Hepatocyte (in vitro differentiated cells): ENCODE data around the gene GTSE1. TPM values are rescaled to one million over a fixed set of nuclear protein-coding genes. Genes with fewer than 3 reads are reported as not detected.

Source experiments
- DNase-seq: peaks from one replicate; pipeline ENCODE4 v3.0.0-alpha.2; 2016; ENCODE audit warnings: low spot score
- H2AFZ ChIP-seq: fragments of 200-600 bp; sonication (generic); 2 replicates; pipeline ENCODE4 v1.6.0; 2016; ENCODE audit warnings: antibody characterized with exemption, mild to moderate bottlenecking
- H3K27ac ChIP-seq: fragments of 200-600 bp; sonication (generic); 2 replicates; pipeline ENCODE4 v1.5.1; 2016; ENCODE audit warnings: mild to moderate bottlenecking
- H3K27me3 ChIP-seq: fragments of 200-600 bp; sonication (generic); 2 replicates; pipeline ENCODE4 v1.6.1; 2016
- H3K36me3 ChIP-seq: fragments of 200-600 bp; sonication (generic); replicated peaks from 2 replicates; pipeline ENCODE4 v1.5.1; 2016; ENCODE audit warnings: low read depth; ENCODE audit not compliant: insufficient read depth
- H3K4me1 ChIP-seq: fragments of 200-600 bp; sonication (generic); 2 replicates; pipeline ENCODE4 v1.5.1; 2016; ENCODE audit warnings: mild to moderate bottlenecking, moderate library complexity; ENCODE audit not compliant: insufficient read depth
- H3K4me2 ChIP-seq: fragments of 200-600 bp; sonication (generic); 2 replicates; pipeline ENCODE4 v1.6.0; 2016
- H3K4me3 ChIP-seq: fragments of 200-600 bp; sonication (generic); 2 replicates; pipeline ENCODE4 v1.5.1; 2016; ENCODE audit warnings: mild to moderate bottlenecking
- H3K79me2 ChIP-seq: fragments of 200-600 bp; sonication (generic); 2 replicates; pipeline ENCODE4 v1.6.0; 2017; ENCODE audit warnings: mild to moderate bottlenecking
- H3K9me2 ChIP-seq: fragments of 200-600 bp; sonication (generic); replicated peaks from 2 replicates; pipeline ENCODE4 v1.6.0; 2017; ENCODE audit warnings: mild to moderate bottlenecking; ENCODE audit not compliant: insufficient read depth
- H3K9me3 ChIP-seq: fragments of 200-600 bp; sonication (generic); 2 replicates; pipeline ENCODE4 v1.5.1; 2016; ENCODE audit warnings: low read depth, mild to moderate bottlenecking
- H4K20me1 ChIP-seq: fragments of 200-600 bp; sonication (generic); 2 replicates; pipeline ENCODE4 v1.6.0; 2016; ENCODE audit warnings: mild to moderate bottlenecking; ENCODE audit not compliant: insufficient read depth, poor library complexity, severe bottlenecking
- EZH2 ChIP-seq: fragments of 200-600 bp; sonication (generic); IDR thresholded peaks from 2 replicates; pipeline ENCODE4 v1.6.1; 2016; ENCODE audit warnings: antibody characterized with exemption, mild to moderate bottlenecking, borderline replicate concordance
- EZH2phosphoT487 ChIP-seq: fragments of 200-600 bp; sonication (generic); IDR thresholded peaks from one replicate; pipeline ENCODE4 v1.6.1; 2018; ENCODE audit warnings: antibody characterized with exemption, mild to moderate bottlenecking, low read depth, moderate library complexity; ENCODE audit not compliant: unreplicated experiment, severe bottlenecking
- WGBS: methylation state at CpG from one replicate; pipeline ENCODE4 v1.1.6; 2016; ENCODE audit warnings: low lambda C conversion rate; ENCODE audit errors: missing lambda C conversion rate; 5-methylcytosine and 5-hydroxymethylcytosine counted together
- polyA plus RNA-seq: library from polyadenylated mRNA; unstranded; fragments of >200 nt; fragmentation: Nextera tagmentation; extraction: Ambion mirVana; gene quantifications from 2 replicates; pipeline ENCODE4 v1.2.1, GENCODE V29; 2016
- total RNA-seq: library from RNA; depleted of rRNA; stranded (reverse); fragments of >200 nt; gene quantifications from 2 replicates; pipeline ENCODE4 v1.2.3, GENCODE V29; 2014
- TF ChIP-seq, protein P1 (sequence below): fragments of 200-600 bp; sonication (generic); IDR thresholded peaks from 2 replicates; pipeline ENCODE4 v1.5.1; 2016; ENCODE audit warnings: antibody characterized with exemption, mild to moderate bottlenecking; ENCODE audit not compliant: poor library complexity

The GTSE1 gene
- total and polyA plus RNA-seq, 2 experiments from 2014 or later = 4.1 to 4.4 TPM

DNA sequence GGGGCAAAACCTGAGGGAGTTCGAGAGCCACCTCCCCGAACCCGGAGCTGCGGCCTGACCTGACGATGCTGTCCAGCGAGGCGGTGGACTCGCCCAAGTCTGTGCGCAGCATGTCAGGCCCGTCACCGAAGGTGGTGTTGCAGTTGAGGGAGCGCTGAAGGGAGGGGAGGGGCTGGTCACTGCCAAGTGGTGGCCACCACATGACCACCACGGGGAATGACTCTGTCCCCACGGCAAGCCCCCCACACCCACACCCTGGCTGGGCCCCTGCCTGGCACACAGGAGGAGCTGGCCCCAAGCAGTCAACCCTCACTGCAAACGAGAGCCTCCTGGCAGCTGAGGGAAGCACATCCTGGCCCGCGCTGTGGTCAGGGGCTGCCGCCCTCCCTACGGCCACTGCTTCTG, 69.7 kb downstream of the GTSE1 start:
- WGBS = 96% methylated on average over 17 of the region's 19 CpGs
- no peak overlapping the region for H2AFZ ChIP-seq
- H3K9me3 ChIP-seq = no peaks in the 10 kb centered on the region
- H3K36me3 ChIP-seq = no peaks in the 10 kb centered on the region
- TF ChIP-seq, protein P1, sequence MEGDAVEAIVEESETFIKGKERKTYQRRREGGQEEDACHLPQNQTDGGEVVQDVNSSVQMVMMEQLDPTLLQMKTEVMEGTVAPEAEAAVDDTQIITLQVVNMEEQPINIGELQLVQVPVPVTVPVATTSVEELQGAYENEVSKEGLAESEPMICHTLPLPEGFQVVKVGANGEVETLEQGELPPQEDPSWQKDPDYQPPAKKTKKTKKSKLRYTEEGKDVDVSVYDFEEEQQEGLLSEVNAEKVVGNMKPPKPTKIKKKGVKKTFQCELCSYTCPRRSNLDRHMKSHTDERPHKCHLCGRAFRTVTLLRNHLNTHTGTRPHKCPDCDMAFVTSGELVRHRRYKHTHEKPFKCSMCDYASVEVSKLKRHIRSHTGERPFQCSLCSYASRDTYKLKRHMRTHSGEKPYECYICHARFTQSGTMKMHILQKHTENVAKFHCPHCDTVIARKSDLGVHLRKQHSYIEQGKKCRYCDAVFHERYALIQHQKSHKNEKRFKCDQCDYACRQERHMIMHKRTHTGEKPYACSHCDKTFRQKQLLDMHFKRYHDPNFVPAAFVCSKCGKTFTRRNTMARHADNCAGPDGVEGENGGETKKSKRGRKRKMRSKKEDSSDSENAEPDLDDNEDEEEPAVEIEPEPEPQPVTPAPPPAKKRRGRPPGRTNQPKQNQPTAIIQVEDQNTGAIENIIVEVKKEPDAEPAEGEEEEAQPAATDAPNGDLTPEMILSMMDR = no peak
- TF ChIP-seq EZH2 = no peak
- no peak for TF ChIP-seq EZH2phosphoT487
- H3K4me3 ChIP-seq = no peak overlapping the region
- H3K9me2 ChIP-seq = no peaks in the 10 kb centered on the region
- H3K4me1 ChIP-seq = no peaks in the 10 kb centered on the region
- H4K20me1 ChIP-seq = no peaks in the 10 kb centered on the region
- DNase-seq = no peak
- H3K27me3 ChIP-seq = no peaks in the 10 kb centered on the region
- no peak overlapping the region for H3K27ac ChIP-seq
- H3K79me2 ChIP-seq = no peaks in the 10 kb centered on the region
- H3K4me2 ChIP-seq = no peak overlapping the region

DNA sequence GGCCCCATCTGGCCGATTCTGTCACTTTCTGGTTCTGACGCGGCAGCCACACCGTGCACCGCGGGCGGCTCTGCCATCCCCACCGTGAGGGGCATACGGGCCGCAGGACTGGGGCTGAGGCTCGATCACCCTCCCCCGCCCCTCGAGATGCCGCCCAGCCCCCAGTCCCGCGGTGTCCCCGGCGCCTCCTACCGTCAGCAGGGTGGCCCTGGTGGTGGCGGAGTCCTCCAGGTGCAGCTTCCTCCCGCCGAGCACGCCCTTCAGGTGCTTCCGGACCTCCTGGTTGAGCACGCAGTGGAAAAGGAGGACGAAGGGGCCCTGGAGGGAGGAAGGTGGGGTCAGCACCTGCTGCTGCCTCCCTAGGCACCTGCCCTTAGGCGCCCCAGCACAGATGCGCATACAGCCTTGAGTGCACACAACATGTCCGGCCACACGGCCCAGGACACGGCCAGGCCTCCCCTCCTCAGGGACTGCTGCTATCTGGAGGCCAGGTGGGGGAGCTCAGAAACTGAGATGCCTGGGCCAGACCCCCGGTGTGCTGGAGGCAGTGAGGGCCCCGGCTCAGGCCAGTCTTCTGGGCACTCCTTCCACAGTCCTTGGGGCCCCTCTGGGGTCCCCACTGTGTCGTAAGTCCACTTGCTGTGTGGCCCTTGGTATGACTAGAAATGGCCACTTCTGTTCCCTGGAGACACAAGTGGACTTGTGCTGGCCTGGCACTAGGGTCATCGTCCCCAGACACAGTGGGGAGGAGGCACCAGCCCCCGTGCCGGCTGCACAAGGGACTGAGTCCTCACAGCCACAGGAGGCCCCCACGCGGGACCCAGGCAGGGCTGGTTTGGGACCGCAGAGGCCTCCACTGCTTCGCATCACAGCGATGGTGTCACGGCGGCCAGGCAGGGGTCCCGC, 70.4 kb downstream of the GTSE1 start:
- no peak overlapping the region for H2AFZ ChIP-seq
- H3K36me3 ChIP-seq = no peaks in the 10 kb centered on the region
- no peak overlapping the region for H3K27ac ChIP-seq
- H3K9me3 ChIP-seq = no peaks in the 10 kb centered on the region
- no peak for TF ChIP-seq EZH2phosphoT487
- TF ChIP-seq EZH2 = no peak
- TF ChIP-seq, protein P1 = no peak
- H3K4me3 ChIP-seq = no peak overlapping the region
- no peaks in the 10 kb centered on the region for H3K4me1 ChIP-seq
- no peaks in the 10 kb centered on the region for H3K27me3 ChIP-seq
- no peak for DNase-seq
- no peaks in the 10 kb centered on the region for H3K9me2 ChIP-seq
- H3K79me2 ChIP-seq = no peaks in the 10 kb centered on the region
- no peak overlapping the region for H3K4me2 ChIP-seq
- 77% methylated on average over 28 of the region's 45 CpGs for WGBS
- no peaks in the 10 kb centered on the region for H4K20me1 ChIP-seq

DNA sequence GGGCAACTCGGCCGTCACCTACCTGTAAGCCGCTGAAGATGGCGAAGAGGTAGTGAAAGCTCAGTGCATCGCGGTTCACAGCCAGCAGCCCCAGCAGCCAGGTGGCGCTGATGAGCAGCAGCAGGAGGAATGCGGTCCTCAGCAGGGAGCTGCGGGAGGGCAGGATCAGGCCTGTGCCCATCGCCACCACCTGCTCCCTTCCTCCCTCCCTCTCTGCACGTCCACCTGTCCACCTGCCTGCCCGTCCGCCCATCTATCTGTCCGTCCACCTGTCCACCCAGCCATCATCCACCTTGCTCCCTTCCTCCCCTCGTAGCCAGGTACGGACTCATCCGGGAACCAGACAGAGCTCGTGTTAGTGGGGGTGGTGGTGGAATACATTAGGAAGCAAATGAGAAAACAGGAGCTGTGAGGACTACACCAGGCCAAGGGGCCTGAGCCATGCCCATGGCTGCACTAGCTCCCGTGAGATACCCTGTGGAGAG, 71.1 kb downstream of the GTSE1 start:
- Histone ChIP-seq H4K20me1 (no peaks in the 10 kb centered on the region), H3K4me1 (no peaks in the 10 kb centered on the region), H3K27me3 (no peaks in the 10 kb centered on the region), H3K79me2 (no peaks in the 10 kb centered on the region), H3K36me3 (no peaks in the 10 kb centered on the region), H3K4me2 (no peak overlapping the region), H3K27ac (no peak overlapping the region), H3K4me3 (no peak overlapping the region), H3K9me2 (no peaks in the 10 kb centered on the region), H2AFZ (no peak overlapping the region), H3K9me3 (no peaks in the 10 kb centered on the region)
- peak; percentile 78 for DNase-seq
- WGBS = 56% methylated on average over 18 of the region's 19 CpGs
- TF ChIP-seq EZH2phosphoT487 = no peak
- TF ChIP-seq, protein P1 = peak; percentile 72
